ENCODE results near the gene C16orf46. TPM values are rescaled to one million over a fixed set of nuclear protein-coding genes. Genes with fewer than 3 reads are reported as not detected.

C16orf46 gene
- total and polyA plus RNA-seq, 2 donors (not counting 3 experiments of a cell fraction or from before 2014, with no cell fraction given) = 0.26 TPM; not detected in 1

DNA sequence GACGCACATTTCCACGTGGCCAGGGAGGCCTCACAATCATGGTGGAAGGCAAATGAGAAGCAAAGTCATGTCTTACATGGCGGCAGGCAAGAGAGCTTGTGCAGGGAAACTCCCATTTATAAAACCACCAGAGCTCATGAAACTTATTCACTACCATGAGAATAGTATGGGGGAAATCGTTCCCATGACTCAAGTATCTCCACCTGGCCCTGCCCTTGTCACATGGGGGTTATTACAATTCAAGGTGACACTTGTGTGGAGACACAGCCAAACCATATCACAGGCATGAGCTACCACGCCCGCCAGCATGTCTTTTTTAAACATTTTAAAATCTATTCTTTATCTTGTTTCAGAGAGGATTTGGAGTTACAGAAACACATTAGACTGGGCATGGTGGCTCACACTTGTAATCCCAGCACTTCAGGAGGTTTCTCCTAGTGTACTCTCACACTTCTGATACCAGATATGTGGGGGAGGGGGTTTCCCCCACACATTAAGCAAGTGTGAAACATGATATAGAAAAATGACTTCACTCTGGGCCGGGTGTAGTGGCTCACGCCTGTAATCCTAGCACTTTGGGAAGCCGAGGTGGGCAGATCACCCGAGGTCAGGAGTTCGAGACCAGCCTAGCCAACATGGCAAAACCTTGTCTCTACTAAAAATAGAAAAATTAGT lies 47.0 kb downstream of the C16orf46 start:
- DNase-seq (ENCODE audit: low read depth, low spot score) (no peak), FAIRE-seq (no peak)
- Histone ChIP-seq H3K79me2 (ENCODE audit: control insufficient read depth, insufficient read depth, low read length) (no peaks in the 10 kb centered on the region), H3K9me1 (replicated peaks; ENCODE audit: control insufficient read depth, extremely low read depth, insufficient read depth, low read length) (no peaks in the 10 kb centered on the region), H3K36me3 (ENCODE audit: control insufficient read depth in 2 of 2, extremely low read depth in 1 of 2, insufficient read depth in 2 of 2, low read length in 2 of 2) (peaks cover 0 to 8% of the 10 kb centered on the region in 2 experiments), H3K4me2 (ENCODE audit: insufficient read depth, low read length) (no peak overlapping the region), H4K20me1 (replicated peaks; ENCODE audit: control insufficient read depth, extremely low read depth, insufficient read depth, low read length) (no peaks in the 10 kb centered on the region), H3K27ac (ENCODE audit: insufficient read depth, low read depth, low read length) (no peak overlapping the region), H3K27me3 (ENCODE audit: control insufficient read depth in 2 of 2, insufficient read depth in 2 of 2, low read length in 2 of 2) (no peaks in the 10 kb centered on the region), H3K9ac (replicated peaks; ENCODE audit: extremely low read depth, insufficient read depth, low read length) (no peak overlapping the region), H3K4me3 (replicated peaks in 1 of 3; ENCODE audit: insufficient read depth in 1 of 3, low read depth in 1 of 3, low read length in 3 of 3) (no peak overlapping the region), H2AFZ (ENCODE audit: low read depth, low read length) (no peak overlapping the region), H3K9me3 (replicated peaks; ENCODE audit: control insufficient read depth, insufficient read depth, low read length) (no peaks in the 10 kb centered on the region), H3K4me1 (ENCODE audit: control insufficient read depth, extremely low read depth, insufficient read depth, low read length) (no peaks in the 10 kb centered on the region)
- TF ChIP-seq CTCF (IDR thresholded peaks at IDR 0.05; ENCODE audit: extremely low read depth in 1 of 2, insufficient read depth in 1 of 2, low read depth in 1 of 2, low read length in 2 of 2) (no peak), POLR2AphosphoS5 (IDR thresholded peaks at IDR 0.05; ENCODE audit: insufficient read depth, low read depth, low read length) (no peak), MAX (IDR thresholded peaks at IDR 0.05; ENCODE audit: insufficient read depth, insufficient read length) (no peak), JUN (IDR thresholded peaks at IDR 0.05; ENCODE audit: borderline replicate concordance, insufficient read depth, insufficient read length, low read depth) (no peak), GATA2 (IDR thresholded peaks at IDR 0.05; ENCODE audit: insufficient read depth, insufficient read length, low read depth, low read length) (no peak), FOS (IDR thresholded peaks at IDR 0.05; ENCODE audit: borderline replicate concordance, insufficient read depth, low read length) (no peak), POLR2A (IDR thresholded peaks at IDR 0.05; ENCODE audit: low read depth, low read length) (no peak), MYC (IDR thresholded peaks at IDR 0.05; ENCODE audit: low read depth, low read length) (no peak), EZH2 (IDR thresholded peaks at IDR 0.05; ENCODE audit: borderline replicate concordance, low read depth, low read length, severe bottlenecking) (no peak)
- CTCF ChIA-PET = interaction anchor here (1.0 kb wide), 3 partner anchors 8 to 82 kb away, joined by 3 read pairs; no protein-coding TSS in a partner anchor
- dilution Hi-C loops (cut with MboI; ENCODE audit: extremely low pct_ligation_motif_present, low sequenced_read_pairs) (no loop called here), intact Hi-C loops (cut with micrococcal nuclease) (no loop called here)
- BruUV-seq (replicated peaks) = no TSS peak
- POLR2A ChIA-PET = no interaction called here

All from endothelial cell of umbilical vein (primary cell).